GM12801 (cell line): ENCODE results near the gene ABAT.

Source experiments
- CTCF ChIP-seq: IDR thresholded peaks from one replicate; pipeline ENCODE4 v1.5.1; 2011; ENCODE audit warnings: control low read depth; ENCODE audit not compliant: insufficient read length; ENCODE audit errors: extremely low read depth

ABAT gene

GRCh38 chr16:8735574-8735973 lies 61.2 kb downstream of the ABAT start:
- no peak for TF ChIP-seq CTCF

GRCh38 chr16:8736123-8736668 lies 61.8 kb downstream of the ABAT start:
- no peak for TF ChIP-seq CTCF

GRCh38 chr16:8739151-8739550 lies 64.7 kb downstream of the ABAT start:
- no peak for TF ChIP-seq CTCF

- TF ChIP-seq CTCF, result no peak
Measured at GRCh38 chr16:8739989-8740704, 65.7 kb downstream of the ABAT start.

GRCh38 chr16:8740775-8741355 lies 66.4 kb downstream of the ABAT start:
- no peak for TF ChIP-seq CTCF

GRCh38 chr16:8741636-8742035 lies 67.2 kb downstream of the ABAT start:
- no peak for TF ChIP-seq CTCF

- no peak for TF ChIP-seq CTCF
Measured at GRCh38 chr16:8742068-8742467, 67.7 kb downstream of the ABAT start.
